Heart right ventricle (tissue), 16 donors: ENCODE measurements around the gene CSTPP1. TPM values are rescaled to one million over a fixed set of nuclear protein-coding genes. Genes with fewer than 3 reads are reported as not detected.

Experiments used
- ATAC-seq, 8 donors: fragments of 200-7000 bp; cut with Tn5 transposase; one replicate each; pipeline ENCODE4 v1.9.1; 2020; ENCODE audit warnings: mild to moderate bottlenecking in 8 of 8, moderate library complexity in 8 of 8, moderate number of reproducible peaks in 1 of 8
- DNase-seq, 2 donors: peaks; one replicate each; pipeline ENCODE4 v3.0.0-alpha.2; 2020
- H3K27ac ChIP-seq, 10 donors: fragments of 200-600 bp; sonication (generic) in 2 of 10; one replicate each; pipeline versions ENCODE4 v1.5.0 to v1.8.0; 2020 to 2022; ENCODE audit warnings: mild to moderate bottlenecking in 3 of 10
- H3K27me3 ChIP-seq, 7 donors: fragments of 200-600 bp; one replicate each; pipeline ENCODE4 v1.8.0; 2021 to 2022; ENCODE audit warnings: mild to moderate bottlenecking in 2 of 7
- H3K36me3 ChIP-seq, 9 donors: fragments of 200-600 bp; sonication (generic) in 1 of 9; one replicate each; pipeline versions ENCODE4 v1.5.0 to v1.8.0; 2020 to 2022; ENCODE audit warnings: mild to moderate bottlenecking in 2 of 9
- H3K4me1 ChIP-seq, 9 donors: fragments of 200-600 bp; sonication (generic) in 1 of 9; one replicate each; pipeline versions ENCODE4 v1.5.0 to v1.8.0; 2020 to 2022; ENCODE audit warnings: mild to moderate bottlenecking in 4 of 9
- H3K4me3 ChIP-seq, 10 donors: fragments of 200-600 bp; sonication (generic) in 2 of 10; one replicate each; pipeline versions ENCODE4 v1.5.0 to v1.8.0; 2020 to 2022; ENCODE audit warnings: mild to moderate bottlenecking in 7 of 10, moderate library complexity in 2 of 10
- H3K9me3 ChIP-seq, 11 donors: fragments of 200-600 bp in 10 of 11; sonication (generic) in 2 of 11; one replicate each; pipeline versions ENCODE4 v1.5.0 to v1.8.0; 2013 to 2022; ENCODE audit warnings: mild to moderate bottlenecking in 2 of 11, control low read depth in 1 of 11, moderate library complexity in 1 of 11
- WGBS, 2 donors: extraction: QIAGEN DNeasy Blood & Tissue Kit; methylation state at CpG; one replicate each; pipeline ENCODE4 v1.1.7; 2013; ENCODE audit warnings: inconsistent platforms in 1 of 2; 5-methylcytosine and 5-hydroxymethylcytosine counted together
- intact Hi-C, 10 donors: fragments of 100-400 bp; cut with DNase I; formaldehyde crosslinking; loops; one replicate each; pipeline versions ENCODE4 v1.11.1 to v1.14.2; 2022
- polyA plus RNA-seq, 2 donors: library from polyadenylated mRNA; stranded (reverse); fragments of 200-250 nt; gene quantifications; one replicate each; pipeline ENCODE4 v1.2.3, GENCODE V29; 2013
- total RNA-seq, 10 donors: library from RNA; stranded (reverse); fragmentation: NEBNext Ultra II Directional in 3 of 10; extraction: Animal tissue kit (Norgen Biotek cat#: 25700) in 3 of 10; gene quantifications; one replicate each; pipeline versions ENCODE4 v1.2.1 to v1.2.4, GENCODE V29; 2021 to 2023
- TF ChIP-seq, protein P1 (sequence below), 9 donors: fragments of 200-600 bp; sonication (generic) in 2 of 9; IDR thresholded peaks; one replicate each; pipeline versions ENCODE4 v1.5.0 to v1.8.0; 2021 to 2022; ENCODE audit warnings: antibody characterized with exemption in 9 of 9, mild to moderate bottlenecking in 5 of 9, moderate library complexity in 1 of 9
- donor health status: Arrhythmogenic right ventricular cardiomyopathy.
- donor health status: ischemic (EF 13 %, LVEDD 7.1; RV severe dilation, severe dysfunction).
- donor health status: healthy with polysubstance abuse.
- donor health status: DM: no; HTN: yes; CAD: no.
- donor health status: DM: no; HTN: no; CAD: no.
- donor health status: ischemic (EF 25% LVEDD 6.9; RV normal size, moderate dysfunction).
- donor health status: ischemic (EF 25% LVEDD 5.7; RV mildly dilated, moderate dysfunction).
- donor health status: healthy.
- donor health status: DM: yes; HTN: yes; CAD: no.
- donor health status: Ischemic cardiomyopathy.
- donor health status: ischemic (EF 35%, LVEDD 5.7; RV mildly dilated, moderate dysfunction).
- donor health status: nonischemic (EF 11% LVEDD 7.7; RV severe dilation, severe dysfunction).
- donor health status: DM: yes; HTN: yes; CAD: no.
- donor health status: PGD.
- donor health status: ischemic (EF 29% LVEDD 5.4; RV normal size, mild dysfunction).
- donor health status: nonischemic (EF 23%, LVEDD 6.1; RV moderate dilation, normal function).

CSTPP1 gene
- total and polyA plus RNA-seq, 12 donors, result 10.2 to 26.7 (median 16.7) TPM

DNA sequence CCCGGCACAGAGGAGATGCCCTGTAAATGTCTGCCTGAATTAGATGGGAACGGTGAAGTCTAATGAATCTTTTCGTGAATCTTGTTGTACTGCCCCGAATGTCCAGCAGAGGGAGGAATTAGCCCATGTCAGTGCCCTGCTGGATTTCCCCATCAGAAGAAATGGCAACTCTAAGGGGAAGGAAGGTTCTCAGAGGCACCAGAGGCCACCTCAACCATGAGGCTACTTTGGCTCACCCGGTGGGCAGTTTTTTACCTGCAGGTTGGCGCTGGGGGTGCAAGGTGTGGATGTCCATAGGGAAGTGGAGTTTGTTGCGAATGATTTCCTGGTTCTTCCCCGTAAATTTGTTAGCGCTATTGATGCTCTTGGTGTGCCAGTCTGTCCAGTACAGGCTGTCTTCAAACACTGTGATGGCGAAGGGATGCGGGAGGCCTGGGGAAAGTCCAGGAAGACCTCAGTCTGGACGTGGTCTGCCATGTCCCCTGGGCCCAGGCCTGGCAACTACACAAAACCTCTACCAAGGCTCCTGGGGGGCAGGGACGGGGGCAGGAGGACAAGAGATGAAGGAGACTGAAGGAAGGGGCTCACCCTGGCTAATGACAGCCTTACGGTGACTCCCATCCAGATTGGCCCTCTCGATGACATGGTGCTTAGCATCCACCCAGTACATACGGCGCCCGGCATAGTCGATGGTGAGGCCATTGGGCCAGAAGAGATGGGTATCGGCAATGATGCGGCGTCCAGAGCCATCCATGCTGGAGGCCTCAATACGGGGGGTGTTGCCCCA lies 46.7 kb upstream of the CSTPP1 start:
- H3K36me3 ChIP-seq, result peaks cover 0 to 56% (median 4%) of the 10 kb centered on the region in 9 donors
- intact Hi-C loops, result loop anchor here in 8 of 10 donors (1.0 to 10.0 kb wide), 7 partner anchors 262 to 735 kb away; partner anchors contain the start of gene MYBPC3 (in 4 of the 8)
- H3K4me3 ChIP-seq, result no peak overlapping the region
- DNase-seq, result peak in 1 of 2 donors; percentile 76
- no peaks in the 10 kb centered on the region for H3K4me1 ChIP-seq
- WGBS, 2 donors, result 65 to 68% methylated on average over 23 of the region's 23 CpGs
- TF ChIP-seq, protein P1, sequence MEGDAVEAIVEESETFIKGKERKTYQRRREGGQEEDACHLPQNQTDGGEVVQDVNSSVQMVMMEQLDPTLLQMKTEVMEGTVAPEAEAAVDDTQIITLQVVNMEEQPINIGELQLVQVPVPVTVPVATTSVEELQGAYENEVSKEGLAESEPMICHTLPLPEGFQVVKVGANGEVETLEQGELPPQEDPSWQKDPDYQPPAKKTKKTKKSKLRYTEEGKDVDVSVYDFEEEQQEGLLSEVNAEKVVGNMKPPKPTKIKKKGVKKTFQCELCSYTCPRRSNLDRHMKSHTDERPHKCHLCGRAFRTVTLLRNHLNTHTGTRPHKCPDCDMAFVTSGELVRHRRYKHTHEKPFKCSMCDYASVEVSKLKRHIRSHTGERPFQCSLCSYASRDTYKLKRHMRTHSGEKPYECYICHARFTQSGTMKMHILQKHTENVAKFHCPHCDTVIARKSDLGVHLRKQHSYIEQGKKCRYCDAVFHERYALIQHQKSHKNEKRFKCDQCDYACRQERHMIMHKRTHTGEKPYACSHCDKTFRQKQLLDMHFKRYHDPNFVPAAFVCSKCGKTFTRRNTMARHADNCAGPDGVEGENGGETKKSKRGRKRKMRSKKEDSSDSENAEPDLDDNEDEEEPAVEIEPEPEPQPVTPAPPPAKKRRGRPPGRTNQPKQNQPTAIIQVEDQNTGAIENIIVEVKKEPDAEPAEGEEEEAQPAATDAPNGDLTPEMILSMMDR (IDR thresholded peaks at IDR 0.05), result peak; percentile 65 to 90 (median 84)
- H3K9me3 ChIP-seq, result no peaks in the 10 kb centered on the region
- no peak overlapping the region for H3K27ac ChIP-seq
- H3K27me3 ChIP-seq, result no peaks in the 10 kb centered on the region
- ATAC-seq, result peak; percentile 46 to 86 (median 77)

DNA sequence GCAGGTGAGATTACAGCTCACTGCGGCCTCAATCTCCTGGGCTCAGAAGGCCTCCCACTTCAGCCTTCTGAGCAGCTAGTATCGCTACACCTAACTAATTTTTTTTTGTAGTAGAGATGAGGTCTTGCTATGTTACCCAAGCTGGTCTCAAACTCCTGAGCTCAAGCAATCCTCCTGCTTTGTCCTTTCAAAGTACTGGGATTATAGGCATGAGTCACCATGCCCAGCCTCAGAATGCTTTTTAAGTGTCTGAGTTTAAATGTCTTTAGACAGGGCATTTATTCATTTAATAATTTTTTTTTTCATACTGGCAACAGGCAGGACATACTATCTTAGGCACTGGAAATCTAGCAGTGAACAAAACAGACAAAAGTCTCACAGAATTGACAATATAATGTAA lies 45.9 kb upstream of the CSTPP1 start:
- DNase-seq (no peak), ATAC-seq (no peak)
- Histone ChIP-seq H3K4me3 (no peak overlapping the region), H3K36me3 (peaks cover 0 to 58% (median 4%) of the 10 kb centered on the region in 9 donors), H3K27me3 (no peaks in the 10 kb centered on the region), H3K9me3 (no peaks in the 10 kb centered on the region), H3K4me1 (peaks cover 0 to 6% (median 0%) of the 10 kb centered on the region in 9 donors), H3K27ac (no peak overlapping the region)
- TF ChIP-seq, protein P1 (IDR thresholded peaks at IDR 0.05), result no peak
- intact Hi-C loops, result loop anchor here in 4 of 10 donors (2.0 to 10.0 kb wide), 3 partner anchors 262 to 464 kb away; partner anchors contain the start of gene MYBPC3 (in 2 of the 4)
- 95% methylated on average over 2 of the region's 2 CpGs for WGBS, 2 donors

DNA sequence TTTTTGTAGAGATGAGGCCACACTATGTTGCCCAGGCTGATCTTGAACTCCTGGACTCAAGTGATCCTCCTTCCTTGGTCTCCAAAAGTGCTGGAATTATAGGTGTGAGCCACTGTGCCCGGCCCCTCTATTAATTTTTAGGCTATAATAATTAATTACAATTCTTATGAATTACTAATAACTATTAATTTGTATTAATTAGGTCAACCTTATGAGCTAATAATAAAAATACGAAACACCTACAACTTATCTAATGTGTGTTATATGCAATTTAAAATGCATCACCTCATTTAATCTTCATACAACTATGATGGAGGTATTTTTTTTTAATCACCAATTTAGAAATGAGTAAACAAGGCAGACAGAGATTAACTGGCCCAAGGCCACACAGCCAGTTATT lies 44.5 kb upstream of the CSTPP1 start:
- Histone ChIP-seq H3K4me1 (peaks cover 0 to 20% (median 2%) of the 10 kb centered on the region in 9 donors), H3K36me3 (peaks cover 0 to 43% (median 0%) of the 10 kb centered on the region in 9 donors), H3K27ac (no peak overlapping the region), H3K27me3 (no peaks in the 10 kb centered on the region), H3K9me3 (no peaks in the 10 kb centered on the region), H3K4me3 (no peak overlapping the region)
- ATAC-seq, result no peak
- DNase-seq, result no peak
- intact Hi-C loops, result loop anchor here in 3 of 10 donors (5.0 to 10.0 kb wide), 2 partner anchors 260 to 463 kb away; partner anchors contain the start of gene MYBPC3 (in 2 of the 3)
- TF ChIP-seq, protein P1 (IDR thresholded peaks at IDR 0.05), result no peak
- 91 to 96% methylated on average over 2 of the region's 2 CpGs for WGBS, 2 donors

DNA sequence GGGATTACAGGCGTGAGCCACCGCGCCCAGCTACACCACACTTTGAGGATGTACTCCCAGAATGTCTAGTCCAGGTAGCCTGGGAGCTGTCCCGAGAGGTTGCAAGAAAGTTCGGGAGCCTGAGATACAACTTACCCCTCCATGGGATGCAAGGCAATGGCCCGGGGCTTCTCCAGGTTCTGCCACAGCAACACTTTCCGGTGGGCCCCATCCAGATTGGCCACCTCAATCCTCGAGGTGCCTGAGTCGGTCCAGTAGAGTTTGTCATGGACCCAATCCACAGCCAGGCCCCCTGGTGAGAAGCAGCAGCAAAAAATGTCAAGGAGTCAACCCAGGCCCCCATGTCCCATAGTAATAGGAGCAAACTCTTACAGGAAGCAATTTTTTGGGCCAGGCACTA lies 43.7 kb upstream of the CSTPP1 start:
- TF ChIP-seq, protein P1 (IDR thresholded peaks at IDR 0.05), result no peak
- no peak overlapping the region for H3K27ac ChIP-seq
- intact Hi-C loops, result loop anchor here in 3 of 10 donors (5.0 to 10.0 kb wide), 2 partner anchors 259 to 462 kb away; partner anchors contain the start of gene MYBPC3 (in 2 of the 3)
- 91 to 94% methylated on average over 9 of the region's 9 CpGs for WGBS, 2 donors
- no peak for ATAC-seq
- H3K4me1 ChIP-seq, result peaks cover 0 to 21% (median 2%) of the 10 kb centered on the region in 9 donors
- no peaks in the 10 kb centered on the region for H3K27me3 ChIP-seq
- no peak for DNase-seq
- H3K9me3 ChIP-seq, result no peaks in the 10 kb centered on the region
- peaks cover 0 to 42% (median 0%) of the 10 kb centered on the region in 9 donors for H3K36me3 ChIP-seq
- no peak overlapping the region for H3K4me3 ChIP-seq
